Endodermal cell (in vitro differentiated cells): ENCODE results near the gene LDLRAD2. TPM values are rescaled to one million over a fixed set of nuclear protein-coding genes. Genes with fewer than 3 reads are reported as not detected.

Source experiments
- DNase-seq: peaks from one replicate; pipeline ENCODE4 v3.0.0-alpha.2; 2017
- H3K27ac ChIP-seq: 2 replicates; pipeline ENCODE4 v1.5.1; 2013; ENCODE audit warnings: mild to moderate bottlenecking, low read depth, low read length, moderate library complexity
- H3K27me3 ChIP-seq: 2 replicates; pipeline ENCODE4 v1.6.1; 2013; ENCODE audit warnings: mild to moderate bottlenecking, low read length, moderate library complexity; ENCODE audit not compliant: insufficient read depth, control insufficient read depth, poor library complexity, severe bottlenecking
- H3K36me3 ChIP-seq: 2 replicates; pipeline ENCODE4 v1.7.0; 2013; ENCODE audit warnings: mild to moderate bottlenecking, low read length, moderate library complexity; ENCODE audit not compliant: control insufficient read depth, insufficient read depth
- H3K4me1 ChIP-seq: one replicate; pipeline ENCODE4 v1.7.0; 2013; ENCODE audit warnings: low read length; ENCODE audit not compliant: control insufficient read depth, insufficient read depth
- H3K4me3 ChIP-seq: 2 replicates; pipeline ENCODE4 v1.5.1; 2013; ENCODE audit warnings: mild to moderate bottlenecking, low read length, moderate library complexity
- H3K9ac ChIP-seq: 2 replicates; pipeline ENCODE4 v1.6.1; 2013; ENCODE audit warnings: mild to moderate bottlenecking, low read length, moderate library complexity; ENCODE audit not compliant: poor library complexity, severe bottlenecking; ENCODE audit errors: extremely low read depth
- H3K9me3 ChIP-seq: 2 replicates; pipeline ENCODE4 v1.6.1; 2013; ENCODE audit warnings: mild to moderate bottlenecking, low read length, moderate library complexity; ENCODE audit not compliant: control insufficient read depth
- H3K27ac Mint-ChIP-seq: 2 replicates; pipeline ENCODE4 v1.8.0; 2020; ENCODE audit warnings: mixed read lengths
- H3K27me3 Mint-ChIP-seq: 2 replicates; pipeline ENCODE4 v1.8.0; 2021; ENCODE audit warnings: mild to moderate bottlenecking, mixed read lengths; ENCODE audit not compliant: insufficient read depth
- H3K36me3 Mint-ChIP-seq: 2 replicates; pipeline ENCODE4 v1.8.0; 2020; ENCODE audit warnings: low read depth, mixed read lengths
- H3K4me1 Mint-ChIP-seq: 2 replicates; pipeline ENCODE4 v1.8.0; 2020; ENCODE audit warnings: mixed read lengths
- H3K4me3 Mint-ChIP-seq: 2 replicates; pipeline ENCODE4 v1.8.0; 2020; ENCODE audit warnings: mild to moderate bottlenecking, moderate library complexity, mixed read lengths
- H3K9me3 Mint-ChIP-seq: 2 replicates; pipeline ENCODE4 v1.8.0; 2020; ENCODE audit warnings: mild to moderate bottlenecking, mixed read lengths
- CTCF ChIP-seq: fragments of 200-600 bp; sonication (generic); conservative IDR thresholded peaks from 2 replicates; pipeline ENCODE4 v1.5.0; 2021; ENCODE audit warnings: antibody characterized with exemption, mild to moderate bottlenecking
- WGBS, 2 experiments: methylation state at CpG; one replicate each; pipeline versions ENCODE4 v1.1.5 to v1.1.7; 2013; ENCODE audit warnings: missing lambda C conversion rate in 2 of 2, mixed read lengths in 1 of 2; ENCODE audit not compliant: insufficient coverage in 1 of 2, insufficient read length in 1 of 2; 5-methylcytosine and 5-hydroxymethylcytosine counted together
- total RNA-seq, 2 donors: library from RNA; stranded (reverse); fragmentation: NEBNext Ultra II Directional in 1 of 2; extraction: Animal tissue kit (Norgen Biotek cat#: 25700) in 1 of 2; gene quantifications; 2 replicates in 1 of 2; 3 replicates in 1 of 2; pipeline ENCODE4 v1.2.1, GENCODE V29; 2021

The LDLRAD2 gene
- total RNA-seq, 2 donors from 2014 or later: 0.58 to 0.88 TPM

- Mint-ChIP-seq H3K27me3 (no peaks in the 10 kb centered on the region), H3K4me1 (no peaks in the 10 kb centered on the region), H3K27ac (no peak overlapping the region), H3K4me3 (no peak overlapping the region), H3K36me3 (no peaks in the 10 kb centered on the region), H3K9me3 (peaks cover 7% of the 10 kb centered on the region)
- Histone ChIP-seq H3K4me1 (no peaks in the 10 kb centered on the region), H3K27me3 (no peaks in the 10 kb centered on the region), H3K4me3 (no peak overlapping the region), H3K27ac (no peak overlapping the region), H3K9ac (no peak overlapping the region), H3K36me3 (no peaks in the 10 kb centered on the region), H3K9me3 (no peaks in the 10 kb centered on the region)
- WGBS, 2 experiments: 92 to 98% methylated on average over 6 of the region's 6 CpGs
- no peak for DNase-seq
- TF ChIP-seq CTCF: no peak
Observed at GRCh38 chr1:21795075-21795474, 17.0 kb upstream of the LDLRAD2 start.

GRCh38 chr1:21799730-21800129 lies 12.3 kb upstream of the LDLRAD2 start:
- Histone ChIP-seq H3K9me3 (no peaks in the 10 kb centered on the region), H3K4me1 (no peaks in the 10 kb centered on the region), H3K27me3 (no peaks in the 10 kb centered on the region), H3K4me3 (no peak overlapping the region), H3K9ac (no peak overlapping the region), H3K36me3 (no peaks in the 10 kb centered on the region), H3K27ac (no peak overlapping the region)
- Mint-ChIP-seq H3K27me3 (no peaks in the 10 kb centered on the region), H3K4me1 (no peaks in the 10 kb centered on the region), H3K27ac (no peak overlapping the region), H3K4me3 (no peak overlapping the region), H3K9me3 (peaks cover 4% of the 10 kb centered on the region), H3K36me3 (no peaks in the 10 kb centered on the region)
- DNase-seq: no peak
- WGBS, 2 experiments: 85 to 94% methylated on average over 2 to 5 of the region's 5 CpGs
- TF ChIP-seq CTCF: no peak

DNA sequence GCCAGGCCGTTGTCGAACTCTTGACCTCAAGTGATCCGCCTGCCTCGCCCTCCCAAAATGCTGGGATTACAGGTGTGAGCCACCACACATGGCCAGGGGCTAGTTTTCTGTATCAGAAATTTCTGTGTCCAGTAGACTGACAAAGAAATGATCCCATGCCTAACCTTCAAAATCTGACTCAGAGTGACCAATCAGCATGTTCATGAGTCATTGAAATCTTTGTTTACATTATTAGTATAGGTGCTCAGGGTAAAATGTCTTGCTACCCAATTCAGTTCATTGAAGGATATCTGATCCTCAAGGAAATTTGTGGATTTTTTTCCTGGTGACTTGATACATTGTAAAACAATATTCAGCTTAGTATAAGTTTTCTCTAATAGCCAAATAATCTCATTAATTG lies 11.0 kb upstream of the LDLRAD2 start:
- H3K9ac ChIP-seq: no peak overlapping the region
- H3K9me3 ChIP-seq: no peaks in the 10 kb centered on the region
- 94 to 98% methylated on average over 4 of the region's 4 CpGs for WGBS, 2 experiments
- H3K36me3 Mint-ChIP-seq: no peaks in the 10 kb centered on the region
- no peak overlapping the region for H3K27ac ChIP-seq
- no peaks in the 10 kb centered on the region for H3K27me3 ChIP-seq
- H3K4me3 ChIP-seq: no peak overlapping the region
- no peaks in the 10 kb centered on the region for H3K27me3 Mint-ChIP-seq
- H3K9me3 Mint-ChIP-seq: no peaks in the 10 kb centered on the region
- H3K36me3 ChIP-seq: no peaks in the 10 kb centered on the region
- DNase-seq: no peak
- no peak overlapping the region for H3K27ac Mint-ChIP-seq
- H3K4me1 ChIP-seq: no peaks in the 10 kb centered on the region
- H3K4me3 Mint-ChIP-seq: no peak overlapping the region
- no peak for TF ChIP-seq CTCF
- no peaks in the 10 kb centered on the region for H3K4me1 Mint-ChIP-seq
